Epithelial cell of proximal tubule (primary cell): Measurements from ENCODE around the gene FAM3C. TPM values are rescaled to one million over a fixed set of nuclear protein-coding genes. Genes with fewer than 3 reads are reported as not detected.

Experiments used
- DNase-seq: peaks from one replicate; pipeline ENCODE4 v3.0.0-alpha.2; 2011; ENCODE audit warnings: low read depth
- H3K4me3 ChIP-seq: 2 replicates; pipeline ENCODE4 v1.5.1; 2011; ENCODE audit warnings: low read depth, mild to moderate bottlenecking, low read length
- CTCF ChIP-seq: conservative IDR thresholded peaks from 2 replicates; pipeline ENCODE4 v1.5.1; 2012; ENCODE audit warnings: low read depth, mild to moderate bottlenecking, low read length
- total RNA-seq: library from RNA; depleted of rRNA; stranded (reverse); fragments of >200 nt; gene quantifications from 2 replicates; pipeline ENCODE4 v1.2.3, GENCODE V29; 2015

Gene FAM3C
- total RNA-seq, 1 donor from 2014 or later = 134 TPM

GRCh38 chr7:121313793-121314676 lies 82.1 kb downstream of the FAM3C start:
- peak overlapping the region; percentile 14 for H3K4me3 ChIP-seq
- no peak for TF ChIP-seq CTCF
- DNase-seq = peak; percentile 48

- no peak for DNase-seq
- no peak for TF ChIP-seq CTCF
- no peak overlapping the region for H3K4me3 ChIP-seq
Measured at GRCh38 chr7:121313220-121313792, 82.8 kb downstream of the FAM3C start.

- no peak for TF ChIP-seq CTCF
- H3K4me3 ChIP-seq = no peak overlapping the region
- no peak for DNase-seq
Measured at GRCh38 chr7:121307021-121307574, 89.0 kb downstream of the FAM3C start.

GRCh38 chr7:121306565-121306964 lies 89.5 kb downstream of the FAM3C start:
- H3K4me3 ChIP-seq = no peak overlapping the region
- DNase-seq = no peak
- no peak for TF ChIP-seq CTCF

GRCh38 chr7:121305109-121305508 lies 91.0 kb downstream of the FAM3C start:
- DNase-seq = no peak

GRCh38 chr7:121304102-121304658 lies 91.9 kb downstream of the FAM3C start:
- H3K4me3 ChIP-seq = no peak overlapping the region
- no peak for TF ChIP-seq CTCF
- DNase-seq = no peak

More at GRCh38 chr7:121305109-121305508, 91.0 kb downstream of the FAM3C start:
- no peak for TF ChIP-seq CTCF
- no peak overlapping the region for H3K4me3 ChIP-seq
